Measurements from ENCODE around the gene XK. TPM values are rescaled to one million over a fixed set of nuclear protein-coding genes. Genes with fewer than 3 reads are reported as not detected.

Gene XK, protein sequence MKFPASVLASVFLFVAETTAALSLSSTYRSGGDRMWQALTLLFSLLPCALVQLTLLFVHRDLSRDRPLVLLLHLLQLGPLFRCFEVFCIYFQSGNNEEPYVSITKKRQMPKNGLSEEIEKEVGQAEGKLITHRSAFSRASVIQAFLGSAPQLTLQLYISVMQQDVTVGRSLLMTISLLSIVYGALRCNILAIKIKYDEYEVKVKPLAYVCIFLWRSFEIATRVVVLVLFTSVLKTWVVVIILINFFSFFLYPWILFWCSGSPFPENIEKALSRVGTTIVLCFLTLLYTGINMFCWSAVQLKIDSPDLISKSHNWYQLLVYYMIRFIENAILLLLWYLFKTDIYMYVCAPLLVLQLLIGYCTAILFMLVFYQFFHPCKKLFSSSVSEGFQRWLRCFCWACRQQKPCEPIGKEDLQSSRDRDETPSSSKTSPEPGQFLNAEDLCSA
- under 1 TPM in 1 of 2 experiments, not detected in 1; 0.07 TPM for total RNA-seq

DNA sequence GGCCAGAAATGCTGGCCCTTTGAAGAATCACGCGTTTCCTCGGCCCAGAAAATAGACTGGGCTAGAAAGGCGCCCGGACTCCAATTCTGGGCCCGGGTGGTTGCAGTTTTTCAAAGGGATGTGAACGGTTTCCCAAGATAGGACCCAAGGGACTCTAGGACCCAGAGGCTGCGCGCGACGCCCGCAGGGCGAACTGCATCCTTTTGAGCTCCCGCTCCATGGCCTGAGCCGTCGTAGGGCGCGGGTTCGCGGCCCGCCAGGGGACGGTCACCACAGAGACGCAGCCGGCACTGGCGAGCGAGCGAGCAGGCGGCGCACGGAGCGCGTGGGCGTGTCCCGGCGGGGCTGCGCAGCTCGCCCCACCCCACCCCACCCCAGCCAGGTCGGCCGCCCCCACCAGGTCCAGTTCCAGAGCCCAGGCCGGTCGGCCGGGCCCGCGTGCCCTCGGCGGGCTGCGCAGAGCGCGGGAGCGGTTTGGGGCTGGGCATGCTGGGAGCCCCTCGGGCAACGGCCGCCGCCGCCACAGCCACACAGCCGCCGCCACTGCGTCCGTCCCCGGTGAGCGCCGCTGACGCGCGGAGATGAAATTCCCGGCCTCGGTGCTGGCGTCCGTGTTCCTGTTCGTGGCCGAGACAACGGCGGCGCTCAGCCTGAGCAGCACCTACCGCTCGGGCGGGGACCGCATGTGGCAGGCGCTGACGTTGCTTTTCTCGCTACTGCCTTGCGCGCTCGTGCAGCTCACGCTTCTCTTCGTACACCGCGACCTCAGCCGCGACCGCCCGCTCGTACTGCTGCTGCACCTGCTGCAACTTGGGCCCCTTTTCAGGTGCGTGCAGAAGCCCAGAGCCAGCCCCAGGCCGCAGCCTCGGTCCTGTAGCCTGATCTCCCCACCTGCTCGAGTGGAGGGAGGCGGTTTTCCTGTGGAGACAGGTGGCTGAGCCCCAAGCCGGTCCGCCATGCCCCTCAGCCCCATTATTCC, at the start of gene XK:
Gene XK, plus strand, starts transcription at position 411 of the 979 bp plus-strand sequence. Its CDS starts 171 bp downstream, at position 582.
- ATAC-seq (peak; percentile 82), DNase-seq (peak; percentile 58)
- Mint-ChIP-seq H3K9me3 (no peaks in the 10 kb centered on the region), H3K4me1 (ENCODE audit: low read depth) (no peaks in the 10 kb centered on the region), H3K27me3 (peaks cover 4% of the 10 kb centered on the region), H3K4me3 (peak within 1 kb of the TSS; percentile 57), H3K27ac (no peak within 1 kb of the TSS), H3K36me3 (ENCODE audit: low read depth) (no peaks in the 10 kb centered on the region)
- ChIA-PET POLR2A (no interaction called here), CTCF (no interaction called here)
- TF ChIP-seq, protein P1, sequence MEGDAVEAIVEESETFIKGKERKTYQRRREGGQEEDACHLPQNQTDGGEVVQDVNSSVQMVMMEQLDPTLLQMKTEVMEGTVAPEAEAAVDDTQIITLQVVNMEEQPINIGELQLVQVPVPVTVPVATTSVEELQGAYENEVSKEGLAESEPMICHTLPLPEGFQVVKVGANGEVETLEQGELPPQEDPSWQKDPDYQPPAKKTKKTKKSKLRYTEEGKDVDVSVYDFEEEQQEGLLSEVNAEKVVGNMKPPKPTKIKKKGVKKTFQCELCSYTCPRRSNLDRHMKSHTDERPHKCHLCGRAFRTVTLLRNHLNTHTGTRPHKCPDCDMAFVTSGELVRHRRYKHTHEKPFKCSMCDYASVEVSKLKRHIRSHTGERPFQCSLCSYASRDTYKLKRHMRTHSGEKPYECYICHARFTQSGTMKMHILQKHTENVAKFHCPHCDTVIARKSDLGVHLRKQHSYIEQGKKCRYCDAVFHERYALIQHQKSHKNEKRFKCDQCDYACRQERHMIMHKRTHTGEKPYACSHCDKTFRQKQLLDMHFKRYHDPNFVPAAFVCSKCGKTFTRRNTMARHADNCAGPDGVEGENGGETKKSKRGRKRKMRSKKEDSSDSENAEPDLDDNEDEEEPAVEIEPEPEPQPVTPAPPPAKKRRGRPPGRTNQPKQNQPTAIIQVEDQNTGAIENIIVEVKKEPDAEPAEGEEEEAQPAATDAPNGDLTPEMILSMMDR (IDR thresholded peaks at IDR 0.05), result no peak
- intact Hi-C loops (cut with micrococcal nuclease), result no loop called here

DNA sequence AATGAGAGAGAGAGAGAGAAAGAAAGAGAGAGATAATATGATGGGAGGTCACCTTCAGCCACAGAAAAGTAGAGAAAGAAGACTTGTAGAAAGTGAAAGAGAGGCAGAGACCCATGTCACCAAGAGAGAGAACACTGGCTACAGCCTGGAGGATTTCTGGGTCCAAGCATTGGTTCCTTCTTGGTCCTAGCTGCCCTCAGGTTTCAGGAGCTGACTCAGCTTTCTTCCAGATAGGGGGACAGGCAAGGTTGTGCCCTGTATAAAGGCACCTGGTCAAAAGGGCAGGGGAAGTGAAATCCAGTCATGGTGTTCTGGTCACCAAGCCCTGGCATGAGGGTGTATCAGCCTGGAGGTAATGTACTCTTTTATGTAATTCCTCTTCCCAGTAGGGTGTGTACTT, 47.5 kb upstream of the XK start:
- no peaks in the 10 kb centered on the region for H3K9me3 Mint-ChIP-seq

DNA sequence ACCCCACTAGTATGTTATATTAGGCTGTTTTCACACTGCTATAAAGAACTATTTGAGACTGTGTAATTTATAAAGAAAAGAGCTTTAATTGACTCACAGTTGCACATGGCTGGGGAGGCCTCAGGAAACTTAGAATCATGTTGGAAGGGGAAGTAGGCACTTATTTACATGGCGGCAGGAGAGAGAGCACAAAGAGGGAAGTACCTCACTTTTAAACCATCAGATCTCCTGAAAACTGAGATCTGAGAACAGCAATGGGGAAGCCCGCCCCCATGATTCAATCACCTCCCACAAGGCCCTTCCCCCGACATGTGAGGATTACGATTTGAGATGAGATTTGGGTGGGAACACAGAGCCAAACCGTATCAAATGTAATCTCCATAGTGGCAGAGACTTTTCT, 45.4 kb upstream of the XK start:
- Mint-ChIP-seq H3K27me3 (peaks cover 2% of the 10 kb centered on the region), H3K4me3 (no peak overlapping the region), H3K9me3 (no peaks in the 10 kb centered on the region), H3K36me3 (ENCODE audit: low read depth) (no peaks in the 10 kb centered on the region), H3K27ac (no peak overlapping the region), H3K4me1 (ENCODE audit: low read depth) (no peaks in the 10 kb centered on the region)
- DNase-seq, result no peak
- ATAC-seq, result no peak
- intact Hi-C loops (cut with micrococcal nuclease), result no loop called here
- CTCF ChIA-PET, result no interaction called here
- TF ChIP-seq, protein P1 (IDR thresholded peaks at IDR 0.05), result no peak
- POLR2A ChIA-PET, result no interaction called here

More for the DNA sequence above, 47.5 kb upstream of the XK start:
- intact Hi-C loops (cut with micrococcal nuclease), result no loop called here
- ATAC-seq, result no peak
- Mint-ChIP-seq H3K4me1 (ENCODE audit: low read depth) (no peaks in the 10 kb centered on the region), H3K4me3 (no peak overlapping the region), H3K36me3 (ENCODE audit: low read depth) (no peaks in the 10 kb centered on the region), H3K27ac (no peak overlapping the region), H3K27me3 (peaks cover 2% of the 10 kb centered on the region)
- TF ChIP-seq, protein P1 (IDR thresholded peaks at IDR 0.05), result no peak
- ChIA-PET CTCF (no interaction called here), POLR2A (no interaction called here)
- DNase-seq, result no peak

DNA sequence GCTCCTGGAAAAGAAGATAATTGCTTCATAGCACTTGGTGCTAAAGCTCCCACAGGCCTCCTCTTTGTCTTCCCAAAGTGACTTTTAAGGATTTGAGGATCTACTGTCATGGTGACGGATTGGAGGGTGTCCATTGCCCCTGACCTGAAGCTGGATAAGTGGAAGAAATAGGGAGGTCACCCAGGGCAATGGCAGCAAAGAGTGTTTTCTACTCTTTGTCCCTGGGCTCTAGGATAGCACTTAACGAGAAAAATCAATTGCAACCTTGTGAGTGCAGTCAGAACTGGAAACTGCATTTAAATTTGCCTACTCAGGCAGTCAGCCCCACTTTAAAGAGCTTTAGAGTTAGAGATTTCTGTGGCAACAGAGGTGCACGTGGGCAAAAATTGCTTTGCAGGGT, 43.7 kb upstream of the XK start:
- TF ChIP-seq, protein P1 (IDR thresholded peaks at IDR 0.05), result no peak
- H3K27ac Mint-ChIP-seq, result no peak overlapping the region
- H3K4me3 Mint-ChIP-seq, result no peak overlapping the region
- intact Hi-C loops (cut with micrococcal nuclease), result no loop called here
- no peaks in the 10 kb centered on the region for H3K36me3 Mint-ChIP-seq (ENCODE audit: low read depth)
- DNase-seq (no peak), ATAC-seq (no peak)
- ChIA-PET POLR2A (no interaction called here), CTCF (no interaction called here)
- H3K4me1 Mint-ChIP-seq (ENCODE audit: low read depth), result no peaks in the 10 kb centered on the region
- H3K9me3 Mint-ChIP-seq, result no peaks in the 10 kb centered on the region
- peaks cover 2% of the 10 kb centered on the region for H3K27me3 Mint-ChIP-seq
